GM19023 (cell line): ENCODE data around the gene KIF26A.
"Not testable (repeated sequence)": the region's sequence is repeated elsewhere in the genome, so short reads cannot be mapped to it uniquely, and the experiment has no call there.

Experiments
- ATAC-seq: cut with Tn5 transposase; IDR thresholded peaks from one replicate; pipeline ENCODE4 v1.9.1; 2021; ENCODE audit warnings: mild to moderate bottlenecking, moderate library complexity; ENCODE audit not compliant: unreplicated experiment

Gene KIF26A

GRCh38 chr14:104142946-104143470 lies 4.6 kb downstream of the KIF26A start:
- no peak for ATAC-seq

GRCh38 chr14:104143521-104144452 lies 5.4 kb downstream of the KIF26A start:
- no peak for ATAC-seq

- no peak for ATAC-seq
These were observed 6.0 kb downstream of the KIF26A start for GRCh38 chr14:104144453-104144790.

- ATAC-seq = no peak
These were observed 6.8 kb downstream of the KIF26A start for GRCh38 chr14:104144911-104145825.

DNA sequence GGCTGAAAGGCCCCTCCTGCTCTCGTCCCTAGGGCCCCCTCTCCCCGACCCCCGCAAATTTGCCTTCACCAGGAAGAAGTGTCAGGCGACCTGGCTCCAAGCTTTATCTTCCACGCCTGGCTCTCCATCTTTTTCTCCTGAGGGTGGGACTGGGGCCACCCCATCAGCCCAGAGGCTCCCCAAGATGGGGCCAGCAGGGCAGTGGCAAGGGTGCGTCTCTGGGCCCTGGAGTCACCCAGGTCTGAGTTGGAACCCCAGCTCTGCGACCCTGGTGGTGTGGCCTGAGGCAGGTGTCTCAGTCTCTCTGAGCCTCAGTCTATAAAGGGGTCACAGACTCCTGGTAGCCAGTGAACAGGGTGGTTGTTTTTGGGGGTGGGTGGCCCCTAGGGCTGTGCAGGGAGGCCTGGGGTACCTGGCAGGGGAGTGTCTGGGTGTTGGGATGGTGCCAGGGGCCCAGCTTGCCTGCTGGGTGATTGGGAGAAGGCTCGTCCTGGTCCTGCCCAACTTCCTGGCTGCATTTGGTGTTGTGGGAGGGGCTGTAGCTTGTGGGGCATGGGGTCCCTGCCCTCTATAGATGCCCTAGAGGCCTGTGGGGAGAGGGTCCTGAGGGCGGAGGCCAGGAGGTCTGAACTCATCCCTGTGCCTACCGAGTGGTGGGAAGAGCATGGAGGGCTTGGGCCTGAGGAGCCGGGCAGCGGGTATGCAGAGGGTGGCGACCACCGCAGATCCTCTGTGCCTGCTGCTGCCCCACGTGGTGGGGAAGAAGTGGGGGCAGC lies 7.6 kb downstream of the KIF26A start:
- no peak for ATAC-seq

- ATAC-seq = no peak
These were observed 8.4 kb downstream of the KIF26A start for GRCh38 chr14:104146651-104147345.

DNA sequence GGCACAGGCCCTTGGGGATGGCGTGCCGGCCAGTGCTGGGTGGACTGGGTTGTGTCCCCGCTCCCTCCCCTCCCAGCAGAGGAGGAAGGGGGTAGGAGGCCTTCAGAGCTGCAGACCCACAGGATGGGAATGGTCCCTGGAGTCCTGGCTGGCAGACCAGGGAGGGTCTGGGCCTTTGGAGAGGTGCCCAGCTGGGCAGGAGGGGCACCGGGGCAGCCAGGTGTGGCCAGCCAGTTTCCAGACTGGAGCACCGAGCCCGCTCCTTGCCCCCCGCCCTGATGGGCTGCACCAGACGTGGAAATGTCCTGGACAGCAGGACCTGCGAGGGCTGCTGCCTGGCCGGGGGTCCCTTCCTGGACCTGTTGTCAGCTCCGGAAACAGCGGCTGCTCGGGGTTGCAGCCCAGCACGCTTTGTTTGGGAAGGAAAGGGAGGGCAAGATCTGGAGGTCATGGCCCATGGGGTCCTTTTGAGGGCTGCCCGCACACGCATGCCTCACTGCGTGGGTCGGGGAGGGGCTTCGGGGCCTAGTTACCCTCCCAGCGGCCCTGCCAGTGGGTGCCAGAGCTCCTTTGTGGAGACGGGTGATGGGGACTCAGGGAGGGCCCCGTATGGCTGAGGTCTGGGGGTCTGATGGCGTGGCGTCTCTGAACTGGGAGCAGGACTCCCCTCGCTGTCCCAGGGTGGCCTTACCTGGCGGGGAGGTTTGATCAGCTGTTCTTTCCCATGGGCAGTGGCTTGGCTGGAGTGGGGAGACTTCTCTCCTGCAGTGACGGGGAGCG lies 9.1 kb downstream of the KIF26A start:
- ATAC-seq = no peak

DNA sequence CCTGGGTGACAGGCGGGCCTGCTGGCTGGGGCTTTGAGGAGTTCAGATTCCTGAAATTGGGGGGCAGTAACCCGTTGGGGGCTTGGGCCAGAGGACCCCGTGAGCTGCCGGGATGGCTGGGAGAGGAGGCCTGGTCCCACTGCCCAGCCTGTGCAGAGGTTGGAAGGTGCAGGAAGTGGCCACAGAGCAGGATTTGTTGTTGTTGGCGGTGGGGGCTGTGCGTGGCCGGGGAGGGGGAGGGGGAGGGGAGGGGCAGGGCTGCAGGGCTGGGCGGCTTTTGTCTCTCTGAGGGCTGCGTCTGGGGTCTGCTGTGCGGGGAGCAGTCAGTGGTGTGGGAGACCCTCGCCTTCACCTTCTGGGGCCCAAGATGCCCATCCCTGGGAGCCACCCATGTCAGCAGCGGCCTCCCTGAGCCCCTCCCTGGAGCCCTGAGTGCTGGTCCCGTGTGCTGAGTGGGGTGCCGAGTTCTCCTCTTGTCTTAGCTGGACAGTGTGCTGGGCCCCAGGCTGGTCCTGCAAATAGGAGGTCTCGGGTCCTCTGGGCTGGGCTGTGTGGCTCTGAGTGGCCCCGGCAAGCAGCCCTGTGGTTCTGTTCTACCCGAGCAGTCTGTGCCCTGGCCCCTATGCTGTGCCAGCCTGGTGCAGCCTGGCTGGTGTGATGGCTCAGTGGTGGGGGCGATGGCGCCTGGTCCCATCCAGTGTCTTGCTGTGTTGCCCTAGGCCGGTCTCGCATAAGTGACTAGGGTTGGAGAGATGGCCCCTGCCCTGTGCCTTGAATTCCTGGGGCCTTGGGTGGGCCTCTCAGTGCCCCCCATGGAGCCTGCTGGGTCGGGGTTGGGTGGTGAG lies 10.3 kb downstream of the KIF26A start:
- no peak for ATAC-seq

DNA sequence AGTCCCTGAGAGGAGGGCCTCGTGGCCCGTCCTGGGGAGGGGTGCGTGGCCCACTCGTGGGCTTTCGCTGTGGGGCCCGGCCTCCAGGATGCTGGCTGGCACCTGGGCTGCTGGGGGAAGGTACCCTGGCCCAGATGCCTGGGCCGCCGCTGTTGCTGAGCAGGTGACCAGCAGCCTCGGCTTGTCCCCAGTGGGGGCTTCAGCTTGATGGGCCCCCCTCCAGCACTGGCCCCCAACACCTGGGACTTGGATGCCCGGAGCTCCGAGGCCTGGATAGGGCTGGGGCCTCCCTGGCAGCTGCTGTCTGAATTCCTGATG lies 10.8 kb downstream of the KIF26A start:
- ATAC-seq = no peak

DNA sequence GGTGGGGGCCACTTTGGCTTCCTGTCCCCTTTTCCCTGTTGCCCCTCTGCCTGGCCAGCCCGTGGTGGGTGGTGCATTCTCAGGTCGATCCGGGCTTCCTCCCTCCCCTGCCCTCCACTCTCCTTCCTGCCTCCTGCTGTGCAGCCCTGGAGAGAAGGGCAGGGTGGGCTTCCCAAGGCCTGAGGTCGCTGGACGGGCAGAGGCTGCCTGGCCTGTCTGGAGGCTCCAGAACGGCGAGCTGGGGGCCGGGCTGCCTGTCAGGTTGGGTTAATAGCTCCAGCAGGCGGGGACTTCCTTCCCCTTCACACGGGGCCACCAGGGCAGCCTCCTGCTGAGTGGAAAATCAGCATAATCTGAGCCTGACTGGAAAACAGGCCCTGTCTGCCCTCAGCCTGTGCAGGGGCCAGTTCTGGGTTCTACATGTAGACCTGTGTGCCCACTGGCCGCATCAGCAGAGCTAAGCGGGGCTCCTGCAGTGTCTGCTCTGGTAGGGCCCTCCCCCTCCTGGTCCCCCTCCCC lies 11.3 kb downstream of the KIF26A start:
- no peak for ATAC-seq

GRCh38 chr14:104150136-104151025 lies 12.0 kb downstream of the KIF26A start:
- no peak for ATAC-seq

GRCh38 chr14:104151026-104151381 lies 12.6 kb downstream of the KIF26A start:
- no peak for ATAC-seq

GRCh38 chr14:104151566-104152245 lies 13.3 kb downstream of the KIF26A start:
- no peak for ATAC-seq

GRCh38 chr14:104152246-104152575 lies 13.8 kb downstream of the KIF26A start:
- no peak for ATAC-seq

DNA sequence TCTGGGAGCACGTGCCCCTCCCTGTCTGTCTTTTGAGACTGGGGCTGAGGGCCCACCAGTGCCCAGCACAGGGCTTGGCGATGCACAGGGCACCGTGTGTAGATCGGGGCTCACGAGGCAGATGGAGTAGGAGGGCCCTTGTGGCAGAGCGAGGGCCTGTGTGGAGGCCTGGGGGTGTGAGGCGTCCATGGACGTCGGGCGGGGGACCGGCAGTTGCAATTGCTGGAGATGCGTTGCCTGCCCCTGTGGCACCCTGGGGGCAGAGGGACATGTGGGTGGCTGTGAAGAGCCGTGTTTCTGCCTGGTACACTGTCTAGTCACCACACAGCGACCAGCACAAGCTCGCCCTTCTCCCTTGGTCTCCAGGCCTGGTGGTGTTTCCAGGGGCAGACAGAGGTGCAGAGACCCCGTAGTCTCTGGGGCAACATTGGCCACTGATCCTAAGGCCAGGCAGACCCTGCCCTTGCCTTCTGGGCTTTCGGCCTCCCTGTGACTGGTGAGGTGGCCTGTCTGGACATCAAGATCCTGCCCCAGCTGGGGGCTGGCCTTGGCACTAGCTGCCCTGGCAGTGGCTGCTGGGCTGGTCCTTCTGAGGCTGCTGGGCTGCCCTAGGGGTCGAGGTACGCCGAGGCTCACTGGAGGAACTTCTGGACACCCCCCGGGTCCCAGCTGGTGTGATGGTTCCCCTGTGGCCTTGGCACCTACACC lies 14.5 kb downstream of the KIF26A start:
- ATAC-seq = no peak

GRCh38 chr14:104153394-104153755 lies 15.0 kb downstream of the KIF26A start:
- not testable (repeated sequence) for ATAC-seq

- no peak for ATAC-seq
These were observed 15.9 kb downstream of the KIF26A start for GRCh38 chr14:104154246-104154645.
